Retinal pigment epithelial cell (primary cell): Measurements from ENCODE around the gene CFAP299.

ENCODE experiments used
- DNase-seq: peaks from one replicate; pipeline ENCODE4 v3.0.0-alpha.2; 2010; ENCODE audit warnings: low read depth
- H3K4me3 ChIP-seq: 2 replicates; pipeline ENCODE4 v1.5.1; 2011; ENCODE audit warnings: mild to moderate bottlenecking, low read length, control low read depth, moderate library complexity
- CTCF ChIP-seq: conservative IDR thresholded peaks from 2 replicates; pipeline ENCODE4 v1.5.1; 2011; ENCODE audit warnings: low read depth, low read length, control low read depth, inconsistent platforms

Gene CFAP299

GRCh38 chr4:80412322-80412721 is 76.8 kb downstream of the CFAP299 start:
- peak; percentile 46 for DNase-seq
- TF ChIP-seq CTCF = no peak
- H3K4me3 ChIP-seq = no peak overlapping the region

GRCh38 chr4:80413086-80413485 is 77.6 kb downstream of the CFAP299 start:
- no peak for TF ChIP-seq CTCF
- no peak for DNase-seq
- H3K4me3 ChIP-seq = no peak overlapping the region

GRCh38 chr4:80417019-80417418 is 81.5 kb downstream of the CFAP299 start:
- H3K4me3 ChIP-seq = no peak overlapping the region
- no peak for DNase-seq
- TF ChIP-seq CTCF = no peak

GRCh38 chr4:80419946-80420345 is 84.4 kb downstream of the CFAP299 start:
- TF ChIP-seq CTCF = no peak
- DNase-seq = no peak
- no peak overlapping the region for H3K4me3 ChIP-seq

- TF ChIP-seq CTCF = no peak
- no peak for DNase-seq
- no peak overlapping the region for H3K4me3 ChIP-seq
These were observed 85.1 kb downstream of the CFAP299 start for GRCh38 chr4:80420638-80421037.

GRCh38 chr4:80422727-80423404 is 87.3 kb downstream of the CFAP299 start:
- no peak overlapping the region for H3K4me3 ChIP-seq
- DNase-seq = no peak
- no peak for TF ChIP-seq CTCF

- no peak overlapping the region for H3K4me3 ChIP-seq
- no peak for TF ChIP-seq CTCF
- no peak for DNase-seq
These were observed 88.2 kb downstream of the CFAP299 start for GRCh38 chr4:80423553-80424224.
